Ishikawa (cell line): ENCODE data around the gene SKA1.

ENCODE experiments used
- CEBPB ChIP-seq: IDR thresholded peaks from 2 replicates; pipeline ENCODE4 v1.6.1; 2012
- CREB1 ChIP-seq: IDR thresholded peaks from 2 replicates; pipeline ENCODE4 v1.6.1; 2012; ENCODE audit warnings: low read depth
- EGR1 ChIP-seq: IDR thresholded peaks from 2 replicates; pipeline ENCODE4 v1.6.1; 2012
- EP300 ChIP-seq: IDR thresholded peaks from 2 replicates; pipeline ENCODE4 v1.6.1; 2012; ENCODE audit warnings: borderline replicate concordance
- MAX ChIP-seq: IDR thresholded peaks from 2 replicates; pipeline ENCODE4 v1.6.1; 2012
- RAD21 ChIP-seq: IDR thresholded peaks from 2 replicates; pipeline ENCODE4 v1.6.1; 2012; ENCODE audit warnings: low read depth
- REST ChIP-seq: IDR thresholded peaks from 2 replicates; pipeline ENCODE4 v1.6.1; 2012; ENCODE audit warnings: low read depth, mild to moderate bottlenecking
- TAF1 ChIP-seq: IDR thresholded peaks from 2 replicates; pipeline ENCODE4 v1.6.1; 2012; ENCODE audit warnings: low read depth, mild to moderate bottlenecking
- TCF12 ChIP-seq: IDR thresholded peaks from 2 replicates; pipeline ENCODE4 v1.6.1; 2012; ENCODE audit warnings: low read depth
- TEAD4 ChIP-seq: IDR thresholded peaks from 2 replicates; pipeline ENCODE4 v1.6.1; 2012
- USF1 ChIP-seq: IDR thresholded peaks from 2 replicates; pipeline ENCODE4 v1.6.1; 2012
- YY1 ChIP-seq: IDR thresholded peaks from 2 replicates; pipeline ENCODE4 v1.6.1; 2012; ENCODE audit warnings: low read depth

GRCh38 chr18:50432915-50433314 is 58.1 kb downstream of the SKA1 start:
- TF ChIP-seq CREB1 (no peak), TCF12 (no peak), MAX (no peak), EGR1 (no peak), REST (no peak), RAD21 (no peak), EP300 (no peak), YY1 (no peak), TAF1 (no peak), TEAD4 (no peak), USF1 (no peak), CEBPB (no peak)
